Keratinocyte (primary cell): ENCODE measurements around the gene OR13A1. TPM values are rescaled to one million over a fixed set of nuclear protein-coding genes. Genes with fewer than 3 reads are reported as not detected.

Experiments used
- DNase-seq: peaks from one replicate; pipeline ENCODE4 v3.0.0-alpha.2; 2011; ENCODE audit warnings: low read depth, missing footprints, low spot score
- FAIRE-seq: peaks from 2 replicates; lab custom pipeline; 2011; peaks lifted over from hg19 to GRCh38; lab: Jason Lieb, UNC
- H2AFZ ChIP-seq: 2 replicates; pipeline ENCODE4 v1.6.0; 2012; ENCODE audit warnings: low read length, control low read depth, inconsistent platforms; ENCODE audit not compliant: control insufficient read depth
- H3K27ac ChIP-seq: 2 replicates; pipeline ENCODE4 v1.5.1; 2011; ENCODE audit warnings: low read length; ENCODE audit not compliant: control insufficient read depth, insufficient read depth
- H3K27me3 ChIP-seq: 3 replicates; pipeline ENCODE4 v1.6.0; 2011; ENCODE audit warnings: low read length; ENCODE audit not compliant: control insufficient read depth, insufficient read depth; ENCODE audit errors: extremely low read depth
- H3K36me3 ChIP-seq, 2 experiments: 2 replicates in 1 of 2; 3 replicates in 1 of 2; pipeline ENCODE4 v1.5.1; 2011; ENCODE audit warnings: low read length in 2 of 2, mild to moderate bottlenecking in 1 of 2; ENCODE audit not compliant: control insufficient read depth in 2 of 2, insufficient read depth in 2 of 2; ENCODE audit errors: extremely low read depth in 1 of 2
- H3K4me1 ChIP-seq: 3 replicates; pipeline ENCODE4 v1.5.1; 2011; ENCODE audit warnings: low read length; ENCODE audit not compliant: control insufficient read depth, insufficient read depth; ENCODE audit errors: extremely low read depth
- H3K4me2 ChIP-seq: 3 replicates; pipeline ENCODE4 v1.6.0; 2011; ENCODE audit warnings: low read depth, low read length; ENCODE audit not compliant: control insufficient read depth, insufficient read depth; ENCODE audit errors: extremely low read depth
- H3K4me3 ChIP-seq, 3 experiments: fragments of 200-600 bp in 1 of 3; sonication (generic) in 1 of 3; 2 replicates in 2 of 3; 3 replicates in 1 of 3; pipeline ENCODE4 v1.5.1; 2011 to 2016; ENCODE audit warnings: low read length in 3 of 3, mild to moderate bottlenecking in 3 of 3, control low read depth in 2 of 3, inconsistent platforms in 1 of 3, low read depth in 1 of 3, mixed read lengths in 1 of 3, mixed run types in 1 of 3, moderate library complexity in 1 of 3; ENCODE audit not compliant: control insufficient read depth in 2 of 3, insufficient read depth in 2 of 3; ENCODE audit errors: extremely low read depth in 1 of 3
- H3K79me2 ChIP-seq: 2 replicates; pipeline ENCODE4 v1.6.0; 2012; ENCODE audit warnings: low read length; ENCODE audit not compliant: control insufficient read depth, insufficient read depth
- H3K9ac ChIP-seq: 3 replicates; pipeline ENCODE4 v1.6.0; 2011; ENCODE audit warnings: low read length; ENCODE audit not compliant: control insufficient read depth, insufficient read depth; ENCODE audit errors: extremely low read depth
- H3K9me1 ChIP-seq: 3 replicates; pipeline ENCODE4 v1.6.0; 2011; ENCODE audit warnings: low read length; ENCODE audit not compliant: control insufficient read depth, insufficient read depth; ENCODE audit errors: extremely low read depth
- H3K9me3 ChIP-seq: 2 replicates; pipeline ENCODE4 v1.5.1; 2012; ENCODE audit warnings: low read depth, low read length; ENCODE audit not compliant: control insufficient read depth
- H4K20me1 ChIP-seq: 3 replicates; pipeline ENCODE4 v1.6.0; 2011; ENCODE audit warnings: low read length; ENCODE audit not compliant: control insufficient read depth, insufficient read depth; ENCODE audit errors: extremely low read depth
- CTCF ChIP-seq, 3 experiments: IDR thresholded peaks in 1 of 3; conservative IDR thresholded peaks in 1 of 3; optimal IDR thresholded peaks in 1 of 3; 2 replicates in 2 of 3; 3 replicates in 1 of 3; pipeline versions ENCODE3 to v1.5.1; 2011; ENCODE audit warnings: low read length in 3 of 3, mild to moderate bottlenecking in 3 of 3, moderate library complexity in 2 of 3, control low read depth in 1 of 3, inconsistent platforms in 1 of 3; ENCODE audit not compliant: insufficient read depth in 2 of 3; ENCODE audit errors: extremely low read depth in 1 of 3
- EZH2 ChIP-seq: IDR thresholded peaks from one replicate; pipeline ENCODE4 v1.6.1; 2012; ENCODE audit warnings: inconsistent platforms, mild to moderate bottlenecking, low read length, moderate library complexity
- dilution Hi-C: fragments of 300-500 bp; cut with MboI; formaldehyde crosslinking; loops from one replicate; pipeline ENCODE4 v1.7.0; 2020; ENCODE audit warnings: low sequenced_read_pairs; ENCODE audit not compliant: extremely low pct_ligation_motif_present
- polyA plus RNA-seq, 5 experiments: library from polyadenylated mRNA; depleted of rRNA in 3 of 5; stranded (reverse) in 3 of 5; stranded (forward) in 1 of 5; unstranded in 1 of 5; fragments of >200 nt; gene quantifications; 1 replicate in 1 of 5; 2 replicates in 3 of 5; 3 replicates in 1 of 5; pipeline versions ENCODE4 v1.2.1 to v1.2.3, GENCODE V29; 2011 to 2012; ENCODE audit warnings: missing spikeins in 2 of 5, low read depth in 1 of 5, low replicate concordance in 1 of 5

OR13A1 gene
- polyA plus RNA-seq, 1 donor (not counting 4 experiments of a cell fraction or from before 2014, with no cell fraction given) = not detected

GRCh38 chr10:45265996-45266395 is 49.4 kb downstream of the OR13A1 start:
- Histone ChIP-seq H3K36me3 (no peaks in the 10 kb centered on the region), H3K79me2 (no peaks in the 10 kb centered on the region), H3K4me1 (no peaks in the 10 kb centered on the region), H3K9ac (no peak overlapping the region), H4K20me1 (no peaks in the 10 kb centered on the region), H3K4me3 (no peak overlapping the region), H2AFZ (no peak overlapping the region), H3K9me3 (no peaks in the 10 kb centered on the region), H3K27me3 (no peaks in the 10 kb centered on the region), H3K27ac (no peak overlapping the region), H3K4me2 (no peak overlapping the region), H3K9me1 (no peaks in the 10 kb centered on the region)
- no peak for DNase-seq
- no peak for TF ChIP-seq EZH2
- TF ChIP-seq CTCF (optimal IDR thresholded peaks at IDR 0.05 in 1 of 3, IDR thresholded peaks at IDR 0.05 in 1 of 3, conservative IDR thresholded peaks at IDR 0.05 in 1 of 3; ENCODE audit: extremely low read depth in 1 of 3, insufficient read depth in 2 of 3, low read length in 3 of 3) = no peak
- dilution Hi-C loops = no loop called here
- no peak for FAIRE-seq

GRCh38 chr10:45261946-45262345 is 53.5 kb downstream of the OR13A1 start:
- FAIRE-seq (no peak), DNase-seq (no peak)
- Histone ChIP-seq H4K20me1 (no peaks in the 10 kb centered on the region), H3K9ac (no peak overlapping the region), H3K27me3 (no peaks in the 10 kb centered on the region), H2AFZ (no peak overlapping the region), H3K27ac (no peak overlapping the region), H3K4me3 (no peak overlapping the region), H3K4me1 (no peaks in the 10 kb centered on the region), H3K79me2 (no peaks in the 10 kb centered on the region), H3K4me2 (no peak overlapping the region), H3K36me3 (no peaks in the 10 kb centered on the region), H3K9me1 (no peaks in the 10 kb centered on the region), H3K9me3 (no peaks in the 10 kb centered on the region)
- dilution Hi-C loops = no loop called here
- TF ChIP-seq CTCF (optimal IDR thresholded peaks at IDR 0.05 in 1 of 3, IDR thresholded peaks at IDR 0.05 in 1 of 3, conservative IDR thresholded peaks at IDR 0.05 in 1 of 3; ENCODE audit: extremely low read depth in 1 of 3, insufficient read depth in 2 of 3, low read length in 3 of 3) = no peak
- TF ChIP-seq EZH2 = no peak
